ENCODE results near the gene SGSH. TPM values are rescaled to one million over a fixed set of nuclear protein-coding genes. Genes with fewer than 3 reads are reported as not detected.
"Not testable (repeated sequence)": the region's sequence is repeated elsewhere in the genome, so short reads cannot be mapped to it uniquely, and the experiment has no call there.

Gene SGSH
- total and polyA plus RNA-seq, 5 donors: 13.0 to 23.4 (median 19.3) TPM

DNA sequence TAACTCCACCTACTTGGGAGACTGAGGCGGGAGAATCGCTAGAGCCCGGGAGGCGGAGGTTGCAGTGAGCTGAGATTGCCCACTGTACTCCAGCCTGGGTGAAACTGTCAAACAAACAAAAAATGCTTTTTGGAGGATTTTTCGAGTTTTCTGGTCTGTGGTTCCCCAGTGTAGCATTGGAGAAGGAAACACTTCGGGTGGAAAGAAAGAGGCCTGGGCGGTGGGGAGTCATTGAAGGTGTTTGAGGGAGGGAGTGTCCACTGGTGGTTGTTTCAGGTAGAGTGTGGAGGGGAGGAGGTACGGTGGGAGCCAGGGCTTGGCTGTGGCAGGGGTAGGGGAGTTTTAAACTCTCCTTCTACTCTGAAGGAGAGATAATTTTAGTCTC is 41.8 kb upstream of the SGSH start:
- Histone ChIP-seq H3K4me3 (ENCODE audit: low read length) (peak overlapping the region; percentile 97), H3K4me1 (ENCODE audit: control insufficient read depth, insufficient read depth, low read length) (peaks cover 4% of the 10 kb centered on the region), H3K27ac (ENCODE audit: low read length) (peak overlapping the region; percentile 96), H3K9me3 (ENCODE audit: control insufficient read depth, low read length) (no peaks in the 10 kb centered on the region), H3K27me3 (ENCODE audit: control insufficient read depth, insufficient read depth) (no peaks in the 10 kb centered on the region)
- DNase-seq: no peak
- no peak for ATAC-seq
- 49% methylated on average over 8 of the region's 8 CpGs for WGBS
- intact Hi-C loops (cut with DNase I): no loop called here

DNA sequence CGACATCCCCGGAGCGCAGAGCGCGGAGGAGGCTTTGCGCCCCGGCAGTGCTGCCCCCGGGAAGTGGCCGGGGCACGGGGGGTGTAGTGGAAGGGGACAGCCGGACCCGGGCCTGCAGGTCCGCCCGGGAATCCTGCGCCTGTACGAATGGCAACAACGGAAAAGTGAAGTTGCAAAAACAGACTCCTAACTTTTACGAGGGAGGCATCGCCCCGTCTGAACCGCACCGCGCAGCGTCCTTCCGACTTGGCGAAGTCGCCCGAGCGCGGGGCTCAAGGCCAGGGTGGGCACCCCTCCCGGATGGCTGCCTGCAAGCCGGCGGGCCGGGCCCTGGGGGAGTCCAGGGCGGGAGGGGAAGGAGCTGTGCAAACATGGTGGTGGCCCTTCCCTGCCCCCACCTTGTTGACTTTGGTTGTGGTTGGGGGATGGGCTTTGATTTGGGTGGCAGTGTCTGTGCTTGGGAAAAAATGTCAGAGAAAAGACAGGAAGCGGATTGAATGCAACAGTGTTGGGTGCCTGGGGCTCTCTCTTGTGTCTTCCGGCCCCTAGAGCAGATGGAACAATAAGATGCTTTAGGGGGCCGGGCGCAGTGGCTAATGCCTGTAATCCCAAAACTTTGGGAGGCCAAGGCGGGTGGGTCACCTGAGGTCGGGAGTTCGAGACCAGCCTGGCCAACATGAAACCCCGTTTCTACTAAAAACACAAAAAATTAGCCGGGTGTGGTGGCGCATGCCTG is 41.2 kb upstream of the SGSH start:
- ATAC-seq (peak; percentile 29 to 48), DNase-seq (peak; percentile 56 to 87 (median 81))
- Histone ChIP-seq H3K9me3 (ENCODE audit: control insufficient read depth, low read length) (no peaks in the 10 kb centered on the region), H3K4me3 (ENCODE audit: low read length) (peak overlapping the region; percentile 97), H3K27me3 (ENCODE audit: control insufficient read depth, insufficient read depth) (no peaks in the 10 kb centered on the region), H3K27ac (ENCODE audit: low read length) (peak overlapping the region; percentile 96), H3K4me1 (ENCODE audit: control insufficient read depth, insufficient read depth, low read length) (peaks cover 4% of the 10 kb centered on the region)
- WGBS: 3% methylated on average over 45 of the region's 45 CpGs
- intact Hi-C loops (cut with DNase I): no loop called here

- WGBS: under 1% methylated on average over 41 of the region's 54 CpGs
- intact Hi-C loops (cut with DNase I): no loop called here
- peak within 1 kb of the TSS; percentile 97 for H3K4me3 ChIP-seq (ENCODE audit: low read length)
- H3K9me3 ChIP-seq (ENCODE audit: control insufficient read depth, low read length): no peaks in the 10 kb centered on the region
- H3K27me3 ChIP-seq (ENCODE audit: control insufficient read depth, insufficient read depth): no peaks in the 10 kb centered on the region
- ATAC-seq (peak; percentile 46 to 53), DNase-seq (peak; percentile 62 to 85 (median 84))
- H3K27ac ChIP-seq (ENCODE audit: low read length): peak within 1 kb of the TSS; percentile 96
- peaks cover 4% of the 10 kb centered on the region for H3K4me1 ChIP-seq (ENCODE audit: control insufficient read depth, insufficient read depth, low read length)
Observed at GRCh38 chr17:80260791-80261158, 40.6 kb upstream of the SGSH start, which contains the start of gene RNF213. Gene RNF213 (plus strand): TSS chr17:80260852. CDS start chr17:80263682, 2,830 bp downstream.

- ATAC-seq (peak; percentile 78 to 85), DNase-seq (peak; percentile 83 to 93 (median 92))
- H3K27me3 ChIP-seq (ENCODE audit: control insufficient read depth, insufficient read depth): no peaks in the 10 kb centered on the region
- no peaks in the 10 kb centered on the region for H3K9me3 ChIP-seq (ENCODE audit: control insufficient read depth, low read length)
- WGBS: under 1% methylated on average over 61 of the region's 63 CpGs
- H3K27ac ChIP-seq (ENCODE audit: low read length): peak overlapping the region; percentile 83
- intact Hi-C loops (cut with DNase I): no loop called here
- H3K4me3 ChIP-seq (ENCODE audit: low read length): peak overlapping the region; percentile 65
- H3K4me1 ChIP-seq (ENCODE audit: control insufficient read depth, insufficient read depth, low read length): peaks cover 4% of the 10 kb centered on the region
Observed at GRCh38 chr17:80260069-80260535, 40.0 kb upstream of the SGSH start.

DNA sequence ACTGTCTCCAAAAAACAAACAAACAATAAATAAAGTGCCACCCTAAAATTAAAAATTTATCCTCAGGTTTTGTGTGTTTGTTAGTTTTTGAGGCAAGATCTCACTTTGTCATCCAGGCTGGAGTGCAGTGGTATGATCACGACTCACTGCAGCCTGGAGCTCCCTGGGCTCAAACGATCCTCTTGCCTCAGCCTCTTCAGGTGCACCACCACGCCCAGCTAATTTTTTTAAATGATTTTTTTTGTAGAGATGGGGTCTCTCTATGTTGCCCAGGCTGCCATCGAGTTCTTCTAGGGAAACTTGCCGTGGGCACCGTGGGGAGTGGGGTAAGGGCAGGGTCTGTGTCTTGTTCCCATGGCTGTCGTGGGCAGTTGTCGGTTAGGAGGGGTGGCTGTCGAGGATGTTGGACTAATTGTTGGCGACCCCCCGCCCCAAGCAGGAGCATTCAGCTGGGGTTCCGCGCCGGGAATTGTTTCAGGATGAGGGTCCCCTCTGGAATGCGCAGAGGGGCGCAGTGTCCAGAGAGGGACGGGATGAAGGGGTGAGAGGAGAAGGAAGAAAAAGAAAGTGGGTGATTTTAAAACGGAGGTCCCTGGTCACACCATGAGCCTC is 39.4 kb upstream of the SGSH start:
- Histone ChIP-seq H3K27me3 (ENCODE audit: control insufficient read depth, insufficient read depth) (no peaks in the 10 kb centered on the region), H3K4me3 (ENCODE audit: low read length) (peak overlapping the region; percentile 65), H3K27ac (ENCODE audit: low read length) (peak overlapping the region; percentile 83), H3K4me1 (ENCODE audit: control insufficient read depth, insufficient read depth, low read length) (peaks cover 4% of the 10 kb centered on the region), H3K9me3 (ENCODE audit: control insufficient read depth, low read length) (no peaks in the 10 kb centered on the region)
- DNase-seq (peak in 2 of 3 donors; percentile 61 to 63), ATAC-seq (no peak)
- intact Hi-C loops (cut with DNase I): loop anchor here in 1 of 4 donors (10.0 kb wide), 1 partner anchor 395 kb away; no protein-coding TSS in a partner anchor
- WGBS: 45% methylated on average over 18 of the region's 18 CpGs

GRCh38 chr17:80258296-80258695 is 38.2 kb upstream of the SGSH start:
- peak in 1 of 3 donors; percentile 14 for DNase-seq
- H3K27me3 ChIP-seq (ENCODE audit: control insufficient read depth, insufficient read depth); ATAC-seq; H3K4me3 ChIP-seq (ENCODE audit: low read length); H3K27ac ChIP-seq (ENCODE audit: low read length); H3K4me1 ChIP-seq (ENCODE audit: control insufficient read depth, insufficient read depth, low read length); H3K9me3 ChIP-seq (ENCODE audit: control insufficient read depth, low read length): not testable (repeated sequence)
- intact Hi-C loops (cut with DNase I): loop anchor here in 1 of 4 donors (10.0 kb wide), 1 partner anchor 397 kb away; no protein-coding TSS in a partner anchor
- 87% methylated on average over 2 of the region's 2 CpGs for WGBS

DNA sequence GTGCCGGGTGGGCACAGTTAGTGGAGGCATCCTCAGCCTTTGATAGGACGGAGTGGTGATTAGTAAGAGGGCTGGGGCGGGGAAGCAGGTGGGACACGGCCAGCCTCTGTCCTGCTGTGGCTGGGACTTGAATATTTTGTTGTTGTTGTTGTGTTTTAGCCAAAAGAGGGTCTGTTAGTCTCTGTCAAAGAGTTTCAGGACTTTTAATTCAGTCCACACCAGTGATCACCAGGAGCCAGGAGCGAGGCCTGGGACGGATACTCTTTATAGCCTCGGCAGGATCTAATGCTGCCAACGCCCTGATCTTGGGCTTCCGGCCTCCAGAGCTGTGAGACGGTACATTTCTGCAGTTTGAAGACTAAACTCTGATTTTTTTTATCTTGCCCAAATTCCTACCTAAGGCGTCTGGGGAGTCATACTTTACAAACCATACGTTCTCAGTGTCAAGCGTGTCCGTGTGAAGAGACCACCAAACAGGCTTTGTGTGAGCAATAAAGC is 37.6 kb upstream of the SGSH start:
- H3K27ac ChIP-seq (ENCODE audit: low read length): no peak overlapping the region
- DNase-seq: peak in 2 of 3 donors; percentile 57 to 64
- intact Hi-C loops (cut with DNase I): loop anchor here in 1 of 4 donors (10.0 kb wide), 1 partner anchor 397 kb away; no protein-coding TSS in a partner anchor
- H3K9me3 ChIP-seq (ENCODE audit: control insufficient read depth, low read length): no peaks in the 10 kb centered on the region
- ATAC-seq: no peak
- H3K4me3 ChIP-seq (ENCODE audit: low read length): no peak overlapping the region
- no peaks in the 10 kb centered on the region for H3K27me3 ChIP-seq (ENCODE audit: control insufficient read depth, insufficient read depth)
- 71% methylated on average over 14 of the region's 14 CpGs for WGBS
- H3K4me1 ChIP-seq (ENCODE audit: control insufficient read depth, insufficient read depth, low read length): peaks cover 2% of the 10 kb centered on the region

DNA sequence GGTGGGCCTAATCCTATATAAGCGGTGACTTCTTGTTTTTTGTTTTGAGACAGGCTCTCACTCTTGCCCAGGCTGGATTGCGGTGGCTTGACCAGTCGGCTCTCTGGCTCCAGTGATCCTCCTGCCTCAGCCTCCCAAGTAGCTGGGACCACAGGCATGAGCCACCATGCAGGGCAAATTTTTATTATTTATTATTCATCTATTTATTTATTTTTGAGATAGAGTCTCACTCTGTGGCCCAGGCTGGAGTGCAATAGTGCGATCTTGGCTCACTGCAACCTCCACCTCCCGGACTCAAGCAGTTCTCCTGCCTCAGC is 35.9 kb upstream of the SGSH start:
- DNase-seq: peak in 2 of 3 donors; percentile 13 to 14
- Histone ChIP-seq H3K4me1 (ENCODE audit: control insufficient read depth, insufficient read depth, low read length) (no peaks in the 10 kb centered on the region), H3K27me3 (ENCODE audit: control insufficient read depth, insufficient read depth) (no peaks in the 10 kb centered on the region), H3K9me3 (ENCODE audit: control insufficient read depth, low read length) (no peaks in the 10 kb centered on the region), H3K27ac (ENCODE audit: low read length) (no peak overlapping the region), H3K4me3 (ENCODE audit: low read length) (no peak overlapping the region)
- ATAC-seq: no peak
- WGBS: 95% methylated on average over 5 of the region's 5 CpGs
- intact Hi-C loops (cut with DNase I): loop anchor here in 1 of 4 donors (10.0 kb wide), 1 partner anchor 399 kb away; no protein-coding TSS in a partner anchor

- H3K4me3 ChIP-seq (ENCODE audit: low read length): no peak overlapping the region
- DNase-seq (peak in 2 of 3 donors; percentile 9 to 25), ATAC-seq (peak in 1 of 2 donors; percentile 37)
- H3K9me3 ChIP-seq (ENCODE audit: control insufficient read depth, low read length): no peaks in the 10 kb centered on the region
- H3K27me3 ChIP-seq (ENCODE audit: control insufficient read depth, insufficient read depth): no peaks in the 10 kb centered on the region
- no peaks in the 10 kb centered on the region for H3K4me1 ChIP-seq (ENCODE audit: control insufficient read depth, insufficient read depth, low read length)
- 76% methylated on average over 13 of the region's 13 CpGs for WGBS
- intact Hi-C loops (cut with DNase I): loop anchor here in 1 of 4 donors (10.0 kb wide), 1 partner anchor 400 kb away; no protein-coding TSS in a partner anchor
- H3K27ac ChIP-seq (ENCODE audit: low read length): no peak overlapping the region
Observed at GRCh38 chr17:80254396-80255251, 34.5 kb upstream of the SGSH start.

DNA sequence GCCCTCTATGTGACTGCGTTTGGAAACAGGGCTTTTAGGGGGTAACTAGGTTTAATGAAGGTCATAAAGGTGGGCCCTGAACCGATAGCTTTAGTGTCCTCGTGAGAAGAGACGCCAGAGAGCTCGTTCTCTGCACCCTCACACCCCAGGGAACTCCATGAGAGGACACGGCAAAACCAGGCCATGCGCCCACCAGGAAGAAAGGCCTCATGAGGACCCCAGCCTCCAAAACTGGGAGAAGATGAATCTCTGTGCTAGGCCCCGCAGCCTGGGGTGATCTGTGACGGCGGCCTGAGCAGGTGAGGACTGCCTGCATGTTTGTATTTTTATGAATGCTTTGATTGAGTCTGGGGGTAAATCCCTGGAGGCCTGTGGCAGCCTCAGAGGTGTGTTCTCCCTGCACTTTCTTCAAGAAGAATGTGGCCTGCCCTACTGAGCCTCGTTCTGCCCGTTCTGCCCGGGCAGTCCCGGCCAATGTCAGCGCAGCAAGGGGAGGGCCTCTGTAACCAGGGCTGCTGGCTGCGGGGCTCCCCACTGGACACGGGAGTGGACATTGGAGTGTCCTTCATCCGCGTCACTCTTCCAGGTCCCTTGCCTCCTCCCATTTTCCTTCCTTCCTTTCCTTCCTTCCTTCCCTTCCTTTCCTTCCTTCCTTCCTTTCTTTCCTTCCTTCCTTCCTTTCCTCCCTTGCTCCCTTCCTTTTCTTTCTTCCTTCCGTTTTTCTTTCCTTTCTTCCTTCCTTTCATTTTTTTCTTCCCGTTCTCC is 33.7 kb upstream of the SGSH start:
- Histone ChIP-seq H3K27ac (ENCODE audit: low read length) (no peak overlapping the region), H3K9me3 (ENCODE audit: control insufficient read depth, low read length) (no peaks in the 10 kb centered on the region), H3K27me3 (ENCODE audit: control insufficient read depth, insufficient read depth) (no peaks in the 10 kb centered on the region), H3K4me1 (ENCODE audit: control insufficient read depth, insufficient read depth, low read length) (no peaks in the 10 kb centered on the region), H3K4me3 (ENCODE audit: low read length) (no peak overlapping the region)
- no peak for ATAC-seq
- intact Hi-C loops (cut with DNase I): loop anchor here in 1 of 4 donors (10.0 kb wide), 1 partner anchor 401 kb away; no protein-coding TSS in a partner anchor
- 85% methylated on average over 21 of the region's 21 CpGs for WGBS
- DNase-seq: peak in 2 of 3 donors; percentile 46 to 48
